COLO829 (cell line): ENCODE measurements around the gene OLIG3.

Experiments used
- DNase-seq: peaks from one replicate; pipeline ENCODE4 v3.0.0; 2012; ENCODE audit warnings: low spot score

OLIG3 gene

GRCh38 chr6:137494281-137494987 is at the start of gene OLIG3:
Gene OLIG3, minus strand, starts transcription at chr6:137494394. Its CDS starts 224 bp downstream, at chr6:137494170.
- no peak for DNase-seq

DNA sequence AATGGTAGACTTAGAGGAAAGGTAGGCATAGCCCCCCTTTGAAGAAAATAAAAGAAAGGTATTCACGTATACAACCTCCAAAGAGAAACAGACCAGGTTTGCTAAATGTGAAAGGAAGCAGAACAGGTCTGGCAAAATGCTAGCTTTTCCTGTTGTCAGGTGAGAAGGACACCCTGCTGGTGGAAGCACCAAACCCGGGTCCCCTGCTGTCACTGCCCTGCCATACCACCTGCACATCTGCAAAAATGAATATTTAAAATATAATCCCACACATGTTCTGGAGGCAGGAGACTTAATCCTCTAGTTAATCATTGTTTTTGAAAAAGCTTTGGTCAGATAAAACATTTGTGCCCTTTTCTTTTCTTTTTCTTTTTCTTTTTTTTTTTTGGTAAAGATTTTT is 48.9 kb upstream of the OLIG3 start:
- DNase-seq = no peak

DNA sequence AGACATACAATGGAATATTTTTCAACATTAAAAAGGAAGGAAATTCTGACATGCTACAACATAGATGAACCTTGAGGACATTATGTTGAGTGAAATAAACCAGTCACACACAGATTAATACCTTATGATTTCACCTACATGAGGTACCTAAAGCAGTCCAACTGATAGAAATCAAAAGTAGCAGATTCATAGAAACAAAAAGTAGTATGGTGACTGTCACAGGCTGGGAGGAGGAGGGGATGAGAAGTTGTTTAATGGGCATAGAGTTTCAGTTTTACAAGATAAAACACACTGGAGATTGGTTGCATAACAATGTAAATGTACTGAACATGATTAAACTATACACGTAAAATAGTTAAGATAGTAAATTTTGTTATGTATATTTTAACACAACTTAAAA is 48.5 kb upstream of the OLIG3 start:
- DNase-seq = no peak

- DNase-seq = no peak
Measured at GRCh38 chr6:137541534-137542063, 47.4 kb upstream of the OLIG3 start.

GRCh38 chr6:137536104-137536773 is 42.0 kb upstream of the OLIG3 start:
- DNase-seq = no peak

DNA sequence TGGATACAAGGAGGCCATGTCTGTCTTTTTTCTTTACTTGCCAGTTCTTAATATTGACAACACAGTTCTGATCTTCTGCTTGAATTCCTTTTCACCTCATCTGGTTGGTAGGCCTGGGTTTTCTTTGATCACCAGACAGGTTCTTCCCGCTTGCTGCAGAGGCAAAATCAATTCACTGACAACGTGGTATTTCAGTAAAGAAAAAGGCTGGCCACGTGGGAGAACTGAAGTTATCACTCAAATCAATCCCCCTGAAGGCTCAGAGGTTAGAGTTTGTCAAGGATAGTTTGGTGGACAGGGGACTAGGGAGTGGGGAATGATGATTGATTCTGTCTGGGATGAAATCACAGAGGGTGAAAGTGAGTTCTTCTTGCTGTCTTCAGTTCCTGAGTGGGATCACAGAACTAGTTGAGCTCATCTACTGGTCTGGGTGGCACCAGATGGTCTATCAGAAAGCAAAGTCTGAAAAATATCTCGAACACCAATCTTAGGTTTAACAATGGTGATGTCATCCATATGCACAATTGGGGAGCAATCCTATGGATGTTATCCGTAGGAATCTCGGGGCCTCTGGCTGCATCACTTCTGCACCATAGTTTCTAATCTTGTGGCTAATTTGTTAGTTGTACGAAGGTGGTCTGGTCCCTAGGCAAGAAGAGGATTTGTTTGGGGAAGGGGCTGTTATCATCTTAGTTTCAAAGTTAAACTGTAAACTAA is 37.3 kb upstream of the OLIG3 start:
- no peak for DNase-seq

GRCh38 chr6:137530404-137530803 is 36.2 kb upstream of the OLIG3 start:
- no peak for DNase-seq

GRCh38 chr6:137522831-137523230 is 28.6 kb upstream of the OLIG3 start:
- DNase-seq = no peak

GRCh38 chr6:137522198-137522798 is 28.1 kb upstream of the OLIG3 start:
- no peak for DNase-seq

DNA sequence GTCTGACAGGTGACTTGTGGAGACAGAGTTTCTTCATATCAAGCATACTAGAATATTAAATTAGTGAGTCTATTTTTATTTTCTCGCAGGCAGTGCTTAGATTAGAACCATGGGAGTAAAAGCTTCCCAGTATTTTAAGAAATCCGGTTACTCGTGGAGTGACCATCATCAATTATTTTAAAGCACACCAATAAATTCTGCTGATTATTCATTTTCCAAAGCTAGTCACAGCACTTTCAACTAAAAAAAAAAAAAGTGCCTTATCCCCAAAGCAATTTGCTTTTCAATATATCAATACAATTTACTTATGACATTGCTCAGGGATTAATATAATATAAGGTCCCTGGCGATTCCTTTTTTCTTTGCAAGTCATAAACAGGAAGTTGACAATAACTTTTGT is 26.3 kb upstream of the OLIG3 start:
- DNase-seq = no peak

- DNase-seq = no peak
Measured at GRCh38 chr6:137519629-137520176, 25.5 kb upstream of the OLIG3 start.

- DNase-seq = no peak
Measured at GRCh38 chr6:137518386-137518983, 24.3 kb upstream of the OLIG3 start.

- DNase-seq = no peak
Measured at GRCh38 chr6:137514418-137514817, 20.2 kb upstream of the OLIG3 start.

- no peak for DNase-seq
Measured at GRCh38 chr6:137512757-137513605, 18.8 kb upstream of the OLIG3 start.

- no peak for DNase-seq
Measured at GRCh38 chr6:137510923-137511322, 16.7 kb upstream of the OLIG3 start.

DNA sequence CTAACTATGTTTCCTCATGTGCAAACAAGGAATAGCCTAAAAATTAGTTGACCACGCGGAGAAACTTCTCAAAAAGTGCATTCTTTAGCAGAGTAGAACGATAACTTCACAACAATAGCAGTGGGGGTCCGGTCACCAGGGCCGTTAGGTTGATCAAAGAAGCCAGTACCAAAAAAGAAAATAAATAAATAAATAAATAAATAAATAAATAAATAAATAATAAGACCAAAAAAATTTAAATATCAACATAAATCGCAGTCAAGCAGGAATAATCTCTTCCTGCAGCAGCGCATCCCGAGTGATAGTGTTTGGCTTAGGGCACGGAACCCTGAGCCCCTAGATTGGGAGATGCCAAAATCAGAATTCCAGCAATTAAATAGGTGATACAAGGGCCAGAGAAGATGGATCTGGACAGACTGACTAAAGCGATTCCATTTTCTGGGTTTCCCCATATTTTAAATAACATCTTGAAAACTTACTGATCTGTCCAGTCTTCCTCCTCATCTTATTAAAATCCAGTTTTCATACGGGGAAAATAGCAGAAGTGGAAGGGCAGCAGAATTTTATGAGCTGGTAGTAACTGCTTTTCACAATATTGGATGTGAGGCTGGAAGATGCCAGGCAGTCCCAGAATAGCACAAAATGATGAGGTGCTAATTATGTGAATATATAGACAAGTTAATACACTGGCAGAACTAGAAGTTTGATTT is 4.4 kb upstream of the OLIG3 start:
- DNase-seq = no peak

DNA sequence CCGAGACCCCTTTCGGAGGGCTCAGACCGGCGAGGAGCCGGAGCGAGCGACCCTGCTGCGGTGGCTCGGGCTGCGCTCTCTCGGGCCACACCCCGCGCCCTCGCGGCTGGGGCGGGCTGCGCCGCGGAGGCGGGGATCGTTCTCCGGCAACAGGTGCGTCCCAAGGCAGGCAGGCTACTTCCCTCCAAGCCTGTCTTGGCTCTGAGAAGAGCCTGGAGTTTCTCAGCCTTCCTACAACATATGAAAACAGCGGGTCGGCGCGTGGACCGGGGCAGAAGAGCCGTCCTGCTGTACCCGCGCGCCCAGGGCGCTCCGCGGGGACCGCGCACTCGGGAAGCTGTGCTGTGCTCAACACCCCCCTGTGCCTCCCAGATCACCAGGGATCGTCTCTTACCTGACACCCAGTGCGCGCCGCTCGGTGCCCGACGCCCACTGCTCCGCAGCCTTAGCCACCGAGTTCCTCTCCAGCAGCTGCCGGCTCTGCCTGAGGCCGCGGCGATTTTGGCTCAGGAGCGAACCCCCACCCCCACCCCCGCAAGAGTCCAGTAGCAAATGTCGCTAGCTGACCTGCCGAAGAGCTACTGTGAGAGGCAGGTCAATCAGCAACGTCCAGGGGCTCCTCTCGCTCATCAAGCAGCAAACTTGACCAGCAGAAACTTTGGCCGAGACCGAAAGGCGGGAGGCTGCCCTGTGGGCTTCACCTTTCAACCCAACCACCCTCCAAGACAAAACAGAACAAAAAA is 3.7 kb upstream of the OLIG3 start:
- no peak for DNase-seq

DNA sequence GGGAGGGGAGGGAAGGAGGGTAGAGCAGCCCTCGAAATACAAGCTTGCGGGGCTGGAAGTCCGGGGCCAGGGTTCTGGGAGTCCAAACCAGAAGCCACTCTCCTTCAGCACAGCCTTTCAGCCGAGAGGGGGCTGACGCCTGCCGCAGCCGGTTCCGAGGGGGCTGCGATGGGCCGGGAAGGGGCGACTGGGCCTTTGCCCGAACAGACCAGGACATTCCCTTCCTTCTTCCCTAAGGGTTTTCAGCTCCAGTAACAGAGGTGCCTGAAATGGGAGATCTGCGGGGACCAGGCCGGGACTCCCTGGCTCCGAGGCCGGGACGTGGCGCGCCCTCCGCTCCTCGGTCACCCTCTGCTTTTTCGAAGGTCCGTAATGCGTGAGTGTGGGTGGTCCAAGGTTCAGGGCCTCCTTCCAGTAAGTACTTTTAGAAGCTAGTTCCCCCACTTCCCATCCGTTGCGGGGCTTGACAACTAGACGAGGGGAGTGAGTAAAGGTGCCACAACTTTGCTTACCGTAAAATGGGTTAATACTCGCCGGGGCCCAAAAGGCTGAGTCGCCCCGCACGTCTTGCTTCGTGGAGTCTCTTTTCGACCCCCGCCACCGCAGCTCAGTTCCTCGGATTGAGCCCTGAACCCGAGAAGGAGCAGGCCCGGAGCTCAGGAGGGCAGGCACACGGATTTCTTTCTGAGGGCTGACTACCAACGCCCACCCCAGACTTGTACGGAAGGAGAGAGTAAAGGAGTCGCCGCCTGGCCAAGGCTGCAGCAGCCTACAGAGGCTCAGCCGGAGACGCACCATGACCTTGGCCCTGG is 2.9 kb upstream of the OLIG3 start:
- DNase-seq = no peak

GRCh38 chr6:137496368-137496767 is 2.2 kb upstream of the OLIG3 start:
- DNase-seq = no peak
